Mucosa of descending colon (tissue), 3 donors: ENCODE measurements around the gene SKAP2. TPM values are rescaled to one million over a fixed set of nuclear protein-coding genes. Genes with fewer than 3 reads are reported as not detected.

Experiments used
- ATAC-seq: fragments of 200-7000 bp; cut with Tn5 transposase; one replicate; pipeline ENCODE4 v1.9.1; 2020; ENCODE audit warnings: mild to moderate bottlenecking, moderate library complexity
- DNase-seq, 3 donors: peaks; one replicate each; pipeline ENCODE4 v3.0.0-alpha.2; 2020
- H3K36me3 ChIP-seq: fragments of 200-600 bp; one replicate; pipeline ENCODE4 v1.8.0; 2021; ENCODE audit warnings: low read depth, mild to moderate bottlenecking
- H3K4me1 ChIP-seq: fragments of 200-600 bp; one replicate; pipeline ENCODE4 v1.8.0; 2021; ENCODE audit warnings: low read depth, mild to moderate bottlenecking
- H3K4me3 ChIP-seq: fragments of 200-600 bp; one replicate; pipeline ENCODE4 v1.8.0; 2021; ENCODE audit warnings: mild to moderate bottlenecking
- H3K9me3 ChIP-seq: fragments of 200-600 bp; one replicate; pipeline ENCODE4 v1.8.0; 2021; ENCODE audit warnings: mild to moderate bottlenecking
- CTCF ChIP-seq: fragments of 200-600 bp; IDR thresholded peaks from one replicate; pipeline ENCODE4 v1.8.0; 2022; ENCODE audit warnings: antibody characterized with exemption, mild to moderate bottlenecking
- intact Hi-C, 2 donors: fragments of 100-400 bp; cut with DNase I in 1 of 2; cut with micrococcal nuclease in 1 of 2; formaldehyde crosslinking; loops; one replicate each; pipeline versions ENCODE4 v1.11.0 to v1.11.1; 2022; cut with DNase I, micrococcal nuclease
- total RNA-seq, 3 donors: library from RNA; stranded (reverse); fragmentation: NEBNext Ultra II Directional in 2 of 3; extraction: Animal tissue kit (Norgen Biotek cat#: 25700) in 2 of 3; gene quantifications; one replicate each; pipeline versions ENCODE4 v1.2.1 to v1.2.4, GENCODE V29; 2021 to 2023
- donor health status: DM: no; HTN: no; CAD: no; lungs with moderate emphysema.
- donor health status: DM: no; HTN: no; CAD: no.
- donor health status: DM: no; HTN: yes; CAD: no.

SKAP2 gene
- total RNA-seq, 3 donors from 2014 or later = 36.5 to 51.7 (median 40.3) TPM

- intact Hi-C loops = no loop called here
- ATAC-seq = no peak
- DNase-seq = no peak
- H3K4me1 ChIP-seq = no peaks in the 10 kb centered on the region
- no peaks in the 10 kb centered on the region for H3K36me3 ChIP-seq
- no peak for TF ChIP-seq CTCF
- H3K9me3 ChIP-seq = no peaks in the 10 kb centered on the region
- H3K4me3 ChIP-seq = no peak overlapping the region
Observed at GRCh38 chr7:26619348-26619984, 244.9 kb downstream of the SKAP2 start.

- H3K36me3 ChIP-seq = no peaks in the 10 kb centered on the region
- no peak for DNase-seq
- intact Hi-C loops = no loop called here
- H3K4me1 ChIP-seq = no peaks in the 10 kb centered on the region
- no peak for TF ChIP-seq CTCF
- no peak overlapping the region for H3K4me3 ChIP-seq
- no peaks in the 10 kb centered on the region for H3K9me3 ChIP-seq
- no peak for ATAC-seq
Observed at GRCh38 chr7:26618898-26619297, 245.5 kb downstream of the SKAP2 start.

GRCh38 chr7:26618449-26618848 is 245.9 kb downstream of the SKAP2 start:
- ATAC-seq = no peak
- H3K4me3 ChIP-seq = no peak overlapping the region
- no peaks in the 10 kb centered on the region for H3K9me3 ChIP-seq
- TF ChIP-seq CTCF = no peak
- no peaks in the 10 kb centered on the region for H3K4me1 ChIP-seq
- DNase-seq = no peak
- H3K36me3 ChIP-seq = no peaks in the 10 kb centered on the region
- intact Hi-C loops = no loop called here

Other genes with a start within 250 kb of the SKAP2 start
- 1 to 10 TPM; 1.5 to 2.7 (median 2.1) TPM for gene HOXA1, start 231.4 kb upstream of the SKAP2 start, total RNA-seq
- 1 to 10 TPM; 3.2 to 4.3 (median 3.3) TPM for gene HOXA2, start 238.1 kb upstream of the SKAP2 start, total RNA-seq